H1 (cell line): ENCODE results near the gene CMIP. TPM values are rescaled to one million over a fixed set of nuclear protein-coding genes. Genes with fewer than 3 reads are reported as not detected.
A peak's percentile ranks its signal among the peaks of the same experiment; 100 is the strongest.

ENCODE experiments used
- CTCF ChIA-PET: fragments of 300-600 bp; sonication (Branson Sonifier 250); formaldehyde crosslinking; loops from one replicate; lab custom pipeline; 2021; ENCODE audit not compliant: partially characterized antibody; lab: Charles Lee
- POLR2A ChIA-PET: fragments of 300-600 bp; sonication (Branson Sonifier 250); formaldehyde crosslinking; loops from one replicate; lab custom pipeline; 2021; ENCODE audit warnings: inconsistent platforms; ENCODE audit not compliant: partially characterized antibody; lab: Charles Lee
- DNase-seq, 2 experiments: peaks; one replicate each; pipeline versions ENCODE4 v3.0.0 to v3.0.0-alpha.2; 2010 to 2022; ENCODE audit warnings: low spot score in 2 of 2, low read depth in 1 of 2, mixed read lengths in 1 of 2
- FAIRE-seq: peaks from 2 replicates; lab custom pipeline; 2011; peaks lifted over from hg19 to GRCh38; lab: Jason Lieb, UNC
- H2AFZ ChIP-seq: 2 replicates; pipeline ENCODE4 v1.8.1; 2012; ENCODE audit warnings: low read length, inconsistent platforms
- H2AK5ac ChIP-seq: 2 replicates; pipeline ENCODE4 v1.6.1; 2013; ENCODE audit warnings: low read depth, low read length
- H2BK120ac ChIP-seq: replicated peaks from 2 replicates; pipeline ENCODE3; 2013; ENCODE audit warnings: low read depth, low read length, inconsistent platforms
- H2BK12ac ChIP-seq: 2 replicates; pipeline ENCODE4 v1.6.1; 2013; ENCODE audit warnings: low read depth, low read length
- H2BK15ac ChIP-seq: 2 replicates; pipeline ENCODE4 v1.6.1; 2013; ENCODE audit warnings: low read length
- H2BK20ac ChIP-seq: 2 replicates; pipeline ENCODE4 v1.6.1; 2013; ENCODE audit warnings: low read length
- H2BK5ac ChIP-seq: 2 replicates; pipeline ENCODE4 v1.6.1; 2013; ENCODE audit warnings: low read depth, low read length
- H3K14ac ChIP-seq: 2 replicates; pipeline ENCODE4 v1.6.1; 2013; ENCODE audit warnings: inconsistent platforms; ENCODE audit not compliant: insufficient read length
- H3K18ac ChIP-seq: 2 replicates; pipeline ENCODE4 v1.6.1; 2013; ENCODE audit warnings: low read length; ENCODE audit errors: extremely low read depth
- H3K23ac ChIP-seq: 2 replicates; pipeline ENCODE4 v1.6.1; 2013; ENCODE audit warnings: inconsistent platforms; ENCODE audit not compliant: insufficient read length
- H3K23me2 ChIP-seq: 2 replicates; pipeline ENCODE4 v1.6.1; 2013; ENCODE audit warnings: low read depth, low read length
- H3K27ac ChIP-seq: 2 replicates; pipeline ENCODE4 v1.6.1; 2011; ENCODE audit warnings: low read depth, low read length, inconsistent platforms
- H3K27me3 ChIP-seq, 4 experiments: replicated peaks in 1 of 4; 1 replicate in 1 of 4; 2 replicates in 3 of 4; pipeline versions ENCODE4 v1.6.1 to v1.8.1; 2011 to 2013; ENCODE audit warnings: low read length in 3 of 4, mild to moderate bottlenecking in 3 of 4, inconsistent platforms in 2 of 4, mixed read lengths in 2 of 4, moderate library complexity in 1 of 4; ENCODE audit not compliant: control insufficient read depth in 3 of 4, insufficient read depth in 3 of 4; ENCODE audit errors: extremely low read depth in 1 of 4
- H3K36me3 ChIP-seq, 4 experiments: 2 replicates each; pipeline versions ENCODE4 v1.6.1 to v1.8.1; 2011 to 2013; ENCODE audit warnings: mild to moderate bottlenecking in 4 of 4, low read length in 3 of 4, moderate library complexity in 2 of 4, control low read depth in 1 of 4, inconsistent platforms in 1 of 4; ENCODE audit not compliant: insufficient read depth in 4 of 4, control insufficient read depth in 2 of 4
- H3K4ac ChIP-seq: replicated peaks from 2 replicates; pipeline ENCODE3; 2013; ENCODE audit warnings: low read length, low read depth, mixed read lengths, inconsistent platforms; ENCODE audit not compliant: insufficient read length
- H3K4me1 ChIP-seq, 4 experiments: replicated peaks in 1 of 4; 1 replicate in 1 of 4; 2 replicates in 3 of 4; pipeline versions ENCODE4 v1.6.1 to v1.8.1; 2011 to 2013; ENCODE audit warnings: low read length in 3 of 4, inconsistent platforms in 2 of 4, mixed read lengths in 1 of 4; ENCODE audit not compliant: insufficient read depth in 4 of 4, control insufficient read depth in 3 of 4
- H3K4me2 ChIP-seq, 2 experiments: 2 replicates each; pipeline versions ENCODE4 v1.6.1 to v1.8.1; 2011 to 2013; ENCODE audit warnings: low read depth in 2 of 2, low read length in 2 of 2, control low read depth in 1 of 2, inconsistent platforms in 1 of 2, mild to moderate bottlenecking in 1 of 2; ENCODE audit not compliant: insufficient read depth in 1 of 2
- H3K4me3 ChIP-seq, 4 experiments: fragments of 200-600, 300-600 bp in 1 of 4; sonication (generic), shearing (Covaris generic), sonication (Bioruptor Twin) in 1 of 4; 2 replicates each; pipeline versions ENCODE4 v1.5.1 to v1.8.1; 2011 to 2016; ENCODE audit warnings: low read length in 4 of 4, low read depth in 3 of 4, control low read depth in 2 of 4, inconsistent platforms in 2 of 4, mild to moderate bottlenecking in 2 of 4, mixed read lengths in 1 of 4, moderate library complexity in 1 of 4; ENCODE audit not compliant: insufficient read depth in 2 of 4; ENCODE audit errors: extremely low read depth in 1 of 4
- H3K56ac ChIP-seq: replicated peaks from 2 replicates; pipeline ENCODE3; 2013; ENCODE audit warnings: low read depth, mild to moderate bottlenecking, mixed read lengths, low read length, inconsistent platforms; ENCODE audit not compliant: insufficient read length
- H3K79me1 ChIP-seq: 2 replicates; pipeline ENCODE4 v1.6.1; 2013; ENCODE audit warnings: low read depth, low read length, control low read depth
- H3K79me2 ChIP-seq, 2 experiments: 2 replicates each; pipeline versions ENCODE4 v1.6.1 to v1.8.1; 2012 to 2013; ENCODE audit warnings: low read length in 2 of 2, mild to moderate bottlenecking in 2 of 2, inconsistent platforms in 1 of 2; ENCODE audit not compliant: insufficient read depth in 2 of 2, control insufficient read depth in 1 of 2
- H3K9ac ChIP-seq, 4 experiments: replicated peaks in 1 of 4; 1 replicate in 1 of 4; 2 replicates in 3 of 4; pipeline versions ENCODE4 v1.6.1 to v1.8.1; 2011 to 2013; ENCODE audit warnings: low read depth in 3 of 4, low read length in 3 of 4, control low read depth in 2 of 4, mild to moderate bottlenecking in 2 of 4, moderate library complexity in 2 of 4, inconsistent platforms in 1 of 4; ENCODE audit errors: extremely low read depth in 1 of 4
- H3K9me3 ChIP-seq, 2 experiments: 2 replicates each; pipeline versions ENCODE4 v1.6.1 to v1.8.1; 2012 to 2013; ENCODE audit warnings: mild to moderate bottlenecking in 2 of 2, moderate library complexity in 2 of 2, control low read depth in 1 of 2, inconsistent platforms in 1 of 2, low read depth in 1 of 2, low read length in 1 of 2, mixed read lengths in 1 of 2; ENCODE audit not compliant: insufficient read depth in 2 of 2
- H4K20me1 ChIP-seq, 2 experiments: replicated peaks in 1 of 2; 2 replicates each; pipeline versions ENCODE3 to v1.8.1; 2011 to 2013; ENCODE audit warnings: inconsistent platforms in 2 of 2, low read length in 2 of 2, mild to moderate bottlenecking in 1 of 2; ENCODE audit not compliant: insufficient read depth in 2 of 2, control insufficient read depth in 1 of 2
- H4K5ac ChIP-seq: 2 replicates; pipeline ENCODE4 v1.6.1; 2013; ENCODE audit warnings: low read length, low read depth, mixed read lengths, inconsistent platforms; ENCODE audit not compliant: insufficient read length
- H4K8ac ChIP-seq: 2 replicates; pipeline ENCODE4 v1.8.0; 2013; ENCODE audit warnings: mild to moderate bottlenecking, moderate library complexity, low read length, inconsistent platforms; ENCODE audit not compliant: insufficient read depth; ENCODE audit errors: extremely low read depth
- H4K91ac ChIP-seq: replicated peaks from 2 replicates; pipeline ENCODE3; 2013; ENCODE audit warnings: low read length, mixed read lengths, inconsistent platforms; ENCODE audit not compliant: insufficient read length
- TAF7 ChIP-seq: optimal IDR thresholded peaks from 2 replicates; pipeline ENCODE3; 2011; ENCODE audit warnings: low read depth, mild to moderate bottlenecking, inconsistent platforms, low read length, moderate library complexity, borderline replicate concordance
- WGBS, 2 experiments: shearing (Covaris generic) in 1 of 2; methylation state at CpG; one replicate each; pipeline versions ENCODE4 v1.1.6 to v1.1.7; 2013 to 2015; ENCODE audit warnings: low lambda C conversion rate in 2 of 2, mixed read lengths in 2 of 2, inconsistent platforms in 1 of 2, low coverage in 1 of 2, missing lambda C conversion rate in 1 of 2; ENCODE audit not compliant: insufficient replicate concordance in 2 of 2, insufficient coverage in 1 of 2, insufficient read length in 1 of 2; ENCODE audit errors: extremely low coverage in 1 of 2, missing lambda C conversion rate in 1 of 2; 5-methylcytosine and 5-hydroxymethylcytosine counted together
- polyA plus RNA-seq, 7 experiments: library from polyadenylated mRNA; depleted of rRNA in 3 of 7; stranded (reverse) in 5 of 7; unstranded in 2 of 7; fragments of >200 nt in 5 of 7; fragments of 200-250 nt in 2 of 7; gene quantifications; 1 replicate in 5 of 7; 2 replicates in 1 of 7; 4 replicates in 1 of 7; pipeline versions ENCODE4 v1.2.1 to v1.2.3, GENCODE V29; 2011 to 2013; ENCODE audit warnings: missing spikeins in 2 of 7, mixed read lengths in 2 of 7
- total RNA-seq: library from RNA; stranded (reverse); fragmentation: NEBNext Ultra II Directional; extraction: Animal tissue kit (Norgen Biotek cat#: 25700); gene quantifications from 2 replicates; pipeline ENCODE4 v1.2.1, GENCODE V29; 2021
- TF ChIP-seq, protein P1 (sequence below), 3 experiments: IDR thresholded peaks; 1 replicate in 2 of 3; 2 replicates in 1 of 3; pipeline versions ENCODE4 v1.5.1 to v1.6.1; 2011; ENCODE audit warnings: low read length in 3 of 3, mild to moderate bottlenecking in 3 of 3, inconsistent platforms in 2 of 3, low read depth in 1 of 3, moderate library complexity in 1 of 3; ENCODE audit not compliant: insufficient read depth in 1 of 3; ENCODE audit errors: control extremely low read depth in 1 of 3

CMIP gene
- total and polyA plus RNA-seq, 2 of the 8 experiments (the other 6 are each of a cell fraction or from before 2014, with no cell fraction given) = 7.9 to 53.2 TPM

DNA sequence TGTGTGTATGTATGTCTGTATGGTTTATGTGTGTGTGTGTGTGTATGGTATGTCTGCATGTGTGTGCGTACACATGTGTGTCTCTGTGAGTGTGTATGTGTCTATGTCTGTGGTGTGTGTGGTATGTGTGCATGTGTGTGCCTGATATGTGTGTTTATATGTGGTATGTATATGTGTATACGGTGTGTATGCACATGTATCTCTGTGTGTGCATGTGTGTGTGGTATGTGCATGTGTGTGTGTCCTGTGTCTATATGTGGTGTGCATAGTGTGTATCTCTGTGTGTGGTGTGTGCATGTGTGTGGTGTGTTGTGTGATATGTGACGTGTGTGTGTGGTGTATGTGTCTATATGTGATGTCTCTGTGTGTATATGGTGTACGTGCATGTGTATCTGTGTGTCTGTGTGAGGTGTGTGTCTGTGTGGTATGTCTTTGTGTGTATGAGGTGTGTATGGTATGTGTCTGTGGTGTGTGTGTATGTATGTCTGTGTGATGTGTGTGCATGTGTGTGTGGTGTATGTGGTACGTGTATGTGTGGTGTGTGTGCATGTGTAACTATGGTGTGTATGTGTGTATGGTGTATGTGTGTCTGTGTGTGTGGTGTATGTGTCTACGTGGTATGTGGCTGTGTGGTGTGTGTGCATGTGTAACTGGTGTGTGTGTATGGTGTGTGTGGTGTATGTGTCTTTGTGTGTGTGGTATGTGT is 170.2 kb downstream of the CMIP start:
- Histone ChIP-seq H3K4ac (peak overlapping the region; percentile 65), H2BK12ac (peak overlapping the region; percentile 7; the same call in 1 of the 2 replicates), H3K79me1 (peaks cover 15% of the 10 kb centered on the region), H2BK20ac (no peak overlapping the region), H3K14ac (no peak overlapping the region), H4K91ac (peak overlapping the region; percentile 79), H3K9me3 (no peaks in the 10 kb centered on the region), H4K8ac (peak overlapping the region; percentile 25; the same call in 1 of the 2 replicates), H3K4me2 (peak overlapping the region in 1 of 2 experiments; percentile 17; a peak in 1 of 4 replicates), H4K20me1 (peaks cover 5 to 23% of the 10 kb centered on the region in 2 experiments), H3K18ac (no peak overlapping the region), H2AFZ (no peak overlapping the region), H3K27ac (no peak overlapping the region), H2BK15ac (0 out of 2 replicates have a peak overlapping the region, but pooled peaks have one; percentile 5), H3K4me1 (peaks cover 0 to 3% (median under 1%) of the 10 kb centered on the region in 4 experiments; a peak in 2 of 7 replicates), H4K5ac (no peak overlapping the region), H2BK5ac (peak overlapping the region; percentile 19), H3K79me2 (peaks cover 11% of the 10 kb centered on the region in 2 experiments), H3K36me3 (peaks cover 0 to 14% (median 0%) of the 10 kb centered on the region in 4 experiments; a peak in 2 of 8 replicates), H2BK120ac (no peak overlapping the region), H3K23ac (peak overlapping the region; percentile 40), H3K27me3 (no peaks in the 10 kb centered on the region; a peak in 1 of 7 replicates), H2AK5ac (peak overlapping the region; percentile 72; the same call in 1 of the 2 replicates), H3K4me3 (no peak overlapping the region), H3K56ac (peak overlapping the region; percentile 98), H3K9ac (peak overlapping the region in 2 of 4 experiments; percentile 19 to 48; a peak in 2 of 7 replicates), H3K23me2 (peaks cover 12% of the 10 kb centered on the region; the same call in 1 of the 2 replicates)
- TF ChIP-seq, protein P1, sequence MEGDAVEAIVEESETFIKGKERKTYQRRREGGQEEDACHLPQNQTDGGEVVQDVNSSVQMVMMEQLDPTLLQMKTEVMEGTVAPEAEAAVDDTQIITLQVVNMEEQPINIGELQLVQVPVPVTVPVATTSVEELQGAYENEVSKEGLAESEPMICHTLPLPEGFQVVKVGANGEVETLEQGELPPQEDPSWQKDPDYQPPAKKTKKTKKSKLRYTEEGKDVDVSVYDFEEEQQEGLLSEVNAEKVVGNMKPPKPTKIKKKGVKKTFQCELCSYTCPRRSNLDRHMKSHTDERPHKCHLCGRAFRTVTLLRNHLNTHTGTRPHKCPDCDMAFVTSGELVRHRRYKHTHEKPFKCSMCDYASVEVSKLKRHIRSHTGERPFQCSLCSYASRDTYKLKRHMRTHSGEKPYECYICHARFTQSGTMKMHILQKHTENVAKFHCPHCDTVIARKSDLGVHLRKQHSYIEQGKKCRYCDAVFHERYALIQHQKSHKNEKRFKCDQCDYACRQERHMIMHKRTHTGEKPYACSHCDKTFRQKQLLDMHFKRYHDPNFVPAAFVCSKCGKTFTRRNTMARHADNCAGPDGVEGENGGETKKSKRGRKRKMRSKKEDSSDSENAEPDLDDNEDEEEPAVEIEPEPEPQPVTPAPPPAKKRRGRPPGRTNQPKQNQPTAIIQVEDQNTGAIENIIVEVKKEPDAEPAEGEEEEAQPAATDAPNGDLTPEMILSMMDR (IDR thresholded peaks at IDR 0.05; ENCODE audit: control extremely low read depth in 1 of 3, insufficient read depth in 1 of 3, low read depth in 1 of 3, low read length in 3 of 3) = no peak
- no peak for TF ChIP-seq TAF7
- FAIRE-seq = no peak
- WGBS, 2 experiments = 90% methylated on average over 6 of the region's 6 CpGs; no CpG with 5 or more reads in 1 of the 2 experiments
- no peak for DNase-seq
- ChIA-PET CTCF (interaction anchor here (2.4 to 11.1 kb wide), 2 partner anchors 82 to 83 kb away, joined by 10 to 134 read pairs; no protein-coding TSS in a partner anchor), POLR2A (no interaction called here)
